Middle frontal gyrus (tissue), 1 donor: Measurements from ENCODE around the gene MARK2.

Experiments
- DNase-seq: peaks from one replicate; pipeline ENCODE4 v3.0.0-alpha.2; 2015; ENCODE audit warnings: low spot score; ENCODE audit errors: extremely low spot score

The MARK2 gene

GRCh38 chr11:63920939-63921417, 82.1 kb downstream of the MARK2 start:
- DNase-seq = no peak

- DNase-seq = no peak
Measured at GRCh38 chr11:63922673-63923192, 83.8 kb downstream of the MARK2 start.

GRCh38 chr11:63923319-63923718, 84.4 kb downstream of the MARK2 start:
- DNase-seq = no peak

- DNase-seq = no peak
Measured at GRCh38 chr11:63929616-63930015, 90.7 kb downstream of the MARK2 start.

- DNase-seq = no peak
Measured at GRCh38 chr11:63931045-63931444, 92.1 kb downstream of the MARK2 start.

GRCh38 chr11:63931876-63932275, 93.0 kb downstream of the MARK2 start:
- DNase-seq = no peak

- no peak for DNase-seq
Measured at GRCh38 chr11:63933459-63933858, 94.5 kb downstream of the MARK2 start.

- no peak for DNase-seq
Measured at GRCh38 chr11:63937713-63938478, 99.0 kb downstream of the MARK2 start.

GRCh38 chr11:63938479-63939396, 99.8 kb downstream of the MARK2 start, which contains the start of gene NAA40:
NAA40 (plus strand) TSS chr11:63939002; CDS start chr11:63939097, 95 bp downstream.
- DNase-seq = peak; percentile 78

- DNase-seq = no peak
Measured at GRCh38 chr11:63939397-63939891, 100.5 kb downstream of the MARK2 start.

GRCh38 chr11:63940786-63941185, 101.9 kb downstream of the MARK2 start:
- DNase-seq = no peak

GRCh38 chr11:63941901-63942300, 103.0 kb downstream of the MARK2 start:
- DNase-seq = no peak

- no peak for DNase-seq
Measured at GRCh38 chr11:63942803-63943202, 103.9 kb downstream of the MARK2 start.

GRCh38 chr11:63944987-63945386, 106.1 kb downstream of the MARK2 start:
- DNase-seq = no peak

- peak; percentile 64 for DNase-seq
Measured at GRCh38 chr11:63945477-63946163, 106.7 kb downstream of the MARK2 start.

GRCh38 chr11:63951779-63952536, 113.0 kb downstream of the MARK2 start:
- no peak for DNase-seq

GRCh38 chr11:63952570-63952969, 113.7 kb downstream of the MARK2 start:
- DNase-seq = no peak

- no peak for DNase-seq
Measured at GRCh38 chr11:63958008-63958407, 119.1 kb downstream of the MARK2 start.
